KOPT-K1 (cell line): ENCODE results near the gene TAF4B.
"Not testable (repeated sequence)": the region's sequence is repeated elsewhere in the genome, so short reads cannot be mapped to it uniquely, and the experiment has no call there.

Experiments used
- H3K27ac ChIP-seq: fragments of 200-600 bp; sonication (generic); 2 replicates; pipeline ENCODE4 v1.5.1; 2016; ENCODE audit warnings: antibody characterized with exemption, mild to moderate bottlenecking, low read depth, low read length; ENCODE audit not compliant: poor library complexity, severe bottlenecking
- H3K36me3 ChIP-seq: fragments of 200-600 bp; sonication (generic); 2 replicates; pipeline ENCODE4 v1.5.1; 2017; ENCODE audit warnings: antibody characterized with exemption, mild to moderate bottlenecking, low read length, moderate library complexity; ENCODE audit not compliant: insufficient read depth
- H3K9me3 ChIP-seq: fragments of 200-600 bp; sonication (generic); 2 replicates; pipeline ENCODE4 v1.5.1; 2017; ENCODE audit warnings: antibody characterized with exemption, low read length, mild to moderate bottlenecking; ENCODE audit not compliant: insufficient read depth, poor library complexity, severe bottlenecking

Gene TAF4B

GRCh38 chr18:26367425-26367824 is 141.2 kb downstream of the TAF4B start:
- Histone ChIP-seq H3K27ac (no peak overlapping the region), H3K36me3 (peaks cover 16% of the 10 kb centered on the region), H3K9me3 (no peaks in the 10 kb centered on the region)

- Histone ChIP-seq H3K9me3 (no peaks in the 10 kb centered on the region), H3K27ac (no peak overlapping the region), H3K36me3 (peaks cover 16% of the 10 kb centered on the region)
Observed at GRCh38 chr18:26370037-26370436, 143.8 kb downstream of the TAF4B start.

- no peak overlapping the region for H3K27ac ChIP-seq
- no peaks in the 10 kb centered on the region for H3K36me3 ChIP-seq
- no peaks in the 10 kb centered on the region for H3K9me3 ChIP-seq
Observed at GRCh38 chr18:26376105-26376504, 149.9 kb downstream of the TAF4B start.

- Histone ChIP-seq H3K36me3 (no peaks in the 10 kb centered on the region), H3K27ac (no peak overlapping the region), H3K9me3 (no peaks in the 10 kb centered on the region)
Observed at GRCh38 chr18:26378701-26379100, 152.5 kb downstream of the TAF4B start.

GRCh38 chr18:26381555-26381954 is 155.3 kb downstream of the TAF4B start:
- not testable (repeated sequence) for H3K36me3 ChIP-seq, H3K9me3 ChIP-seq, H3K27ac ChIP-seq

GRCh38 chr18:26383454-26384270 is 157.4 kb downstream of the TAF4B start:
- Histone ChIP-seq H3K9me3 (no peaks in the 10 kb centered on the region), H3K27ac (no peak overlapping the region), H3K36me3 (no peaks in the 10 kb centered on the region)

- peaks cover 13% of the 10 kb centered on the region; the same call in 1 of the 2 replicates for H3K36me3 ChIP-seq
- no peaks in the 10 kb centered on the region for H3K9me3 ChIP-seq
- no peak overlapping the region for H3K27ac ChIP-seq
Observed at GRCh38 chr18:26386002-26386401, 159.8 kb downstream of the TAF4B start.

- H3K27ac ChIP-seq, result no peak overlapping the region
- peaks cover 14% of the 10 kb centered on the region; the same call in 1 of the 2 replicates for H3K36me3 ChIP-seq
Observed at GRCh38 chr18:26386441-26386840, 160.2 kb downstream of the TAF4B start.

GRCh38 chr18:26394047-26394654 is 167.9 kb downstream of the TAF4B start:
- Histone ChIP-seq H3K36me3 (peaks cover 14% of the 10 kb centered on the region; the same call in 1 of the 2 replicates), H3K27ac (no peak overlapping the region), H3K9me3 (no peaks in the 10 kb centered on the region)

More at GRCh38 chr18:26386441-26386840, 160.2 kb downstream of the TAF4B start:
- H3K9me3 ChIP-seq, result no peaks in the 10 kb centered on the region

GRCh38 chr18:26397019-26397418 is 170.8 kb downstream of the TAF4B start:
- Histone ChIP-seq H3K9me3 (no peaks in the 10 kb centered on the region), H3K27ac (no peak overlapping the region), H3K36me3 (no peaks in the 10 kb centered on the region)

- H3K27ac ChIP-seq, result no peak overlapping the region
- no peaks in the 10 kb centered on the region for H3K9me3 ChIP-seq
- H3K36me3 ChIP-seq, result no peaks in the 10 kb centered on the region
Observed at GRCh38 chr18:26403491-26403890, 177.2 kb downstream of the TAF4B start.

GRCh38 chr18:26405190-26405801 is 179.1 kb downstream of the TAF4B start:
- H3K27ac ChIP-seq, result no peak overlapping the region
- no peaks in the 10 kb centered on the region for H3K36me3 ChIP-seq
- H3K9me3 ChIP-seq, result no peaks in the 10 kb centered on the region

GRCh38 chr18:26406324-26406723 is 180.1 kb downstream of the TAF4B start:
- Histone ChIP-seq H3K27ac (no peak overlapping the region), H3K9me3 (no peaks in the 10 kb centered on the region), H3K36me3 (no peaks in the 10 kb centered on the region)

- Histone ChIP-seq H3K36me3 (no peaks in the 10 kb centered on the region), H3K27ac (no peak overlapping the region), H3K9me3 (no peaks in the 10 kb centered on the region)
Observed at GRCh38 chr18:26406854-26407517, 180.7 kb downstream of the TAF4B start.
